GM19023 (cell line): Measurements from ENCODE around the gene POLR2E.
A peak's percentile ranks its signal among the peaks of the same experiment; 100 is the strongest.
"Not testable (repeated sequence)": the region's sequence is repeated elsewhere in the genome, so short reads cannot be mapped to it uniquely, and the experiment has no call there.

Experiments
- ATAC-seq: cut with Tn5 transposase; IDR thresholded peaks from one replicate; pipeline ENCODE4 v1.9.1; 2021; ENCODE audit warnings: mild to moderate bottlenecking, moderate library complexity; ENCODE audit not compliant: unreplicated experiment

POLR2E gene

DNA sequence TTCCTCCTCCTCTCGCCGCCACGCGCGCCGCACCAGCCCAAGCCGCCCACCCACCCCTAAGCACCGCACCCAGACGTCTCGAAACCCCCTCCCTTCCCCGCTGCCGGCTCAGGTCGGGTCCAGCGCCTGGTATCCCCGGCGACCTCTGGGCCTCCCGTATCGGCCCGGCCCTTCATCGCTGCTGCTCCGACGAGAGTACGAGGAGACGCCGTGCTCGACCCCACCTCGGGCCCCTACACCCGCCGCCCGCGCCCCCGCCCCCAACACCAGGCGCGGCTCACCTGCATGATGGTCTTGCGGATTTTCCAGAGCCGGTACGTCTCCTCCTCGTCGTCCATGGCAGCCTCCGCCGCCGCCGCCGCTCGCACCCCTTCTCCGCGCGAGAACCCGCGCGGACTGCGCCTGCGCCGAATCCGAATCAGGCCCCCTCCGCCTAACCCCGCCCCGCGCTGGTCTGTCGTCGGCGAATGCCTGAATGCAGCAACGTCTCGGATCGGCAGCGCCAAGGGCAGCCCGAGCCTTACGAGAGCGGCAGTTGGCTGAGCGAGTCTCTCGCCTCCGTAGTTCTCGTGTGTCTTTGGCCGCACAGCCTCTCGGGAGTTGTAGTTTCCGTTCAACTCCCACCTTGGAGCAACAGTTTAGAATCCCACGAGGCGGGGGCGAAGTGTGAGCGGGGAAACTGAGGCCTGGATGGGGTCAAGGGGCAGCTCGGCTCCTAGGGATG lies at the start of gene POLR2E:
TSS of gene POLR2E (minus strand) at position 398 of the 724 bp plus-strand sequence. CDS start at position 338, 60 bp downstream.
- ATAC-seq = peak; percentile 79

DNA sequence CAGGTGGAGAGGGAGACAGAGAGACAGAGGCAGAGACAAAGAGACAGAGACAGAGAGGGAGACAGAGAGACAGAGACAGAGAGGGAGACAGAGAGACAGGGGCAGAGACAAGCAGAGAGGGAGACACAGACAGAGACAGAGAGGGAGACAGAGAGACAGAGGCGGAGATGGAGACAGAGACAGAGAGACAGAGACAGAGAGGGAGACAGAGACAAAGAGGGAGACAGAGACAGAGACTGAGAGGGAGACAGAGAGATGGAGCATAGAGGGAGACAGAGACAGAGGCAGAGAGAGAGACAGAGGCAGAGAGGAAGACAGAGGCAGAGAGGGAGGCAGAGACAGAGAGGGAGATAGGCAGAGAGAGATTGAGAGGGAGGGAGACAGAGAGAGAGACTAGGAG lies 49.6 kb upstream of the POLR2E start:
- no peak for ATAC-seq

DNA sequence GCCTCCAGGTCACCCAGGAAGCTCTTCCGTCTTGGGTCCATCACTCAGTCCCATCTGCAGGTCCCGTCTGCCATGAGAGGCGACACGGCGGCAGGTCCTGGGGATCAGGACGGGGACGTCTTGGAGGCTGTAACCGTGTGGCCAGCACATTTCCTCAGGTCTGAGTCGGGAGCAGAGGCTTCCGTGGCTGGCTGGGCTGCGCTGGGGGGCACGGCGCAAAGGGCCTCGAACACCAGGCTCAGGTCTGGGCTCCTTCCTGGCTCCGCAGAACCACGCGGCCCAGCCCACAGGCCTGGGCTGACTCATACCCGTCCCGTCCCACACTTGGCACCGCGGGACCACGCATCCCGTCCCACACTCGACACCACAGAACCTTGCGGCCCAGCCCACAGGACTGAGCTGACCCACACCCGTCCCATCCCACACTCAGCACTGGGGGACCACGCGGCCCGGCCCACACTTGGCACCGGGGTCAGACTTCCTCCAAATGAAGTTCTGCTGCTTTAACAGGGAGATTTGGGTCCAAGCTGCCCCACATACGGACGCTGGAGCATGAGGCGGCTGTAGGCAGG lies 48.7 kb upstream of the POLR2E start:
- no peak for ATAC-seq

DNA sequence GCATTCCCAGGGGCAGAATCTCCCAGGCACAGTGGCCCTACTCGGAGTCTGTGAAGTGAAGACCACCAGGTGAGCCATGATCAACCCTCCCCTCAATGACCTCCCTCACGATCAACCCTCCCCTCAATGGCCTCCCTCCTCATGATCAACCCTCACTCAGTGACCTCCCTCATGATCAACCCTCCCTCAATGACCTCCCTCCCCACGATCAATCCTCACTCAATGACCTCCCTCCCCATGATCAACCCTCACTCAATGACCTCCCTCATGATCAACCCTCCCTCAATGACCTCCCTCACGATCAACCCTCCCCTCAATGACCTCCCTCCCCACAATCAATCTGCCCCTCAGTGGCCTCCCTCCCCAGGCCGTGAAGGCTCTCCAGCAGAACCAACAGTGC lies 46.8 kb upstream of the POLR2E start:
- no peak for ATAC-seq

DNA sequence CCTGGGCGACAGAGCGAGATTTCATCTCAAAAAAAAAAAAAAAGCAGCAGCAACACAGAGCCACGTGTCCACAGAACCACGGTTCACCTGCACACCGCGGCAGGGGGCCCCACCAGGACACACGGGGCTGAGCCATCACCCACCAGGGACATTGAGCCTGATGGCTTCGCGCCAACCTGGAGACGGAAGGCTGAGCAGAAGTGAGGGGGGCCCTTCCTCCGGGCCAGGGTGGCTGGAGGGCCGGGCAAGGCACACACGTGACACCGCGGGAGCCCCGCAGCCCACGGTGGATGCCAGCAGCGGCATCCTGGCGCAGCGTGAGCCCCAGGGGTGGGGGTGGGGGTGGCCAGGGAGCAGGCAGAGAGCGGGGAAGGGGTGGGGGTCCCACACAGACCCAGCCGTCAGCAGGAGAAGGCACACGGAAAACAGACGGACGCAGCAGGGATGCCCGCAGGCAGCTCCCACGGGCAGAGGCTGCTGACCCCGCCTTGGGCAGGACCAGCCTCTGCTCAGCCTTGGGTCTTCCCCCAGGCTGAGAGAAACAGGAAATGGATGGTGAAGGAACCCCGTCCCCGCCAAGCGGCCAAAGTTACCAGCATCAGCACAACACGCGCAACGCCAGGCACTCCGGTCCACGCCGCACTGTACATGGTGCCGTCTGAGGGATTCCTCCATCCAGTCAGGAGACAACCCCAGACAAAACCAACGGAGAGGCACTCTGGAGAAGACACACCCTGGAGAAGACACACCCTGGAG lies 45.3 kb upstream of the POLR2E start:
- no peak for ATAC-seq

DNA sequence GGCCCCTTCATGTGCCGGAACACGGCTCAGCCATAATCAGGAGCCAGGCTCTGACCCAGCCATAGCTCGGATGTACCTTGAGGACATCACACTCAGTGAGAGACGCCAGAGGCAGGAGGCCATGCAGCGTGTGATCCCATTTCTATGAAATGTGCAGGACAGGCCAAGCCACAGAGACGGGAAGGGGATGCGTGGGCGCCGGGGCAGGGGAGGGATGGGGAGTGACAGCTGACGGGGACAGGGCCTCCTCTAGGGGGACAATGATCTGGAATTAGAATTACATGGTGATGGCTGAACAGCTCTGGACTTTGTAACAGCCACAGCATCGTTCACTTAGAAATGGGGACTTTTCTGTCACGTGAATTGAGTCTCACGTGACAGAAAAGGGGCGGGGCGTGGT lies 44.0 kb upstream of the POLR2E start:
- ATAC-seq = no peak

DNA sequence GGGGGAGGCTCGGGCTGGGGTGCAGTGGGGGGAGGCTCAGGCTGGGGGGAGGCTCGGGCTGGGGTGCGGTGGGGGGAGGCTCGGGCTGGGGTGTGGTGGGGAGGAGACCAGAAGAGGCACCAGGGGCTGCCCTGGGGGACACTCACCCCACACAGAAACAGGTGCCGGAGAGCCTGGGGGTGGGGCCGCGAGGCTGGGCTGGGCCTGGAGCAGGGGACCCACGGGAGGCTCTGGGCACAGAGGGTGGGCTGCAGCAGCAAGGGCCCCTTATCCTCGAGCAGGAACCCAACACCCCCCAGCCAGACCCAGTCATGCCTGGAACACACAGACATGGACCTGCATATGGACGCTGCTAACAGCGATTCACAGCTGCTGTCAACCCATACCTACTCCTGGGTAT lies 42.9 kb upstream of the POLR2E start:
- ATAC-seq = no peak

DNA sequence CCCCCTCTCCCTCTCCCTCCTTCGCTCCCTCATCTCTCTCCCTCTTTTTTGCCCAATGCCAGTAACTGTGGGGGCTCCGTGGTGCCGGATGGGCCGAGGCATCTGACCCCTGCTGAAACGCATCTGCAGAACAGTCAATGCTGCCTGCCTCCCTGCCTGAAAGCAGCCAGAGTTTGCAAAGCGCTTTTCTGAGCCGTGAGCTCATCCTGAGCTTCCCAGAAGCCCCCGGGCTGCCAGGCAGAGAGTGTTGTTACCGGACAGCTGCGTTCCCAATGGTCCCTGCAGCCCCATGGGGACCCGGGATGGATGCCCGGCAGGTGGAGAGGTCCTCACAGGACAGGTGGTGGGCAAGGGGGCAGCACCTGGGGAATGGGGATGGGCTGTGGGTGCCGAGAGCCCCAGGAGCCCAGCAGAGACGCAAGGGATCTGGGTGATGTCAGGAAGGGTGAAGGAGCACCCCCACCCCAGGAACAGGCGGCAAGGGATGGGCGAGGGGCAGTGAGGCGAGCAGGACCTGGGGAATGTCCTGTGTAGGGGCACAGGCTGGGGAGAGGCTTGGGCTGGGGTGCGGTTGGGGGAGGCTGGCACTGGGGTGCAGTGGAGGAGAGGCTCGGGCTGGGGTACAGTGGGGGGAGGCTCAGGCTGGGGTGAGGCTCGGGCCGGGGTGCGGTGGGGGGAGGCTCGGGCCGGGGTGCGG lies 41.6 kb upstream of the POLR2E start:
- ATAC-seq = no peak

DNA sequence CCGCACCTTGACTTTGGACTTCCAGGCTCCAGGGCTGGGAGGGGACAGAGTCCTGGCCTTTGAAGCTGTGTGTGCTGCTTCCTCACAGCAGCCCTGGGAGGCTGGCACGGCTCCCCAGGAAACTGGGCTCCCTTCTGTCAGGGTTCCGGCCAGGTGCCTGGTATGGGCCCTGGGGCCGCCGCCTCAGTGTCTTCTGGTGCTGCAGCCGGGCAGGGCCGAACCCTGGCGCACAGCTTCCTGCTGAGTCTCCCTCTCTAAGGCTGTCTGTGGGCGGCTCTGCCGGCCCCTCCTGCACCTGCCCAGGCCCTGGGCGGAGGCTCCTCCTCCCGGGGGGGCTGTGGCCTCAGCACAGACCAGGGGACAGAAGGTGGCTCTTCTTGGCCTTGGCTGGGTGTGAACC lies 41.0 kb upstream of the POLR2E start:
- no peak for ATAC-seq

DNA sequence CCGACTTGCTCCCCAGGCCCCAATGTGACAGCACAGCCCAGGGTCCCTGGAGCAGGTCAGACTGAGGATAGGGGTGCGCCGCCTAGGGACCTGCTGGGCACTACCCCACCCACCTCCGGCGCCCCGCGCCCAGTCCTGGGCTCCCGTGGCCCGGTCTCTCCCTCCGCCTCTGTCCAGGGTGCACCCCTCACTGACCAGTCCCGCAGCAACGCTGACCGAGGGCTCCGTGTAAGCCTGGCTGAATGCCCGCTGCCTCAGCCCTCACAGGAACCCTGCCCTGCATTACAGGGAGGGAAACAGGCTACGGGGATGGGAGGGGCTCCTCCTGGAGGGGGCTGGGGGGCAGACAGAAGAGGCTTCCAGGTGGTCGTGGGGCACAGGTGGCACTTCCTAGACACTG lies 40.3 kb upstream of the POLR2E start:
- ATAC-seq = no peak

DNA sequence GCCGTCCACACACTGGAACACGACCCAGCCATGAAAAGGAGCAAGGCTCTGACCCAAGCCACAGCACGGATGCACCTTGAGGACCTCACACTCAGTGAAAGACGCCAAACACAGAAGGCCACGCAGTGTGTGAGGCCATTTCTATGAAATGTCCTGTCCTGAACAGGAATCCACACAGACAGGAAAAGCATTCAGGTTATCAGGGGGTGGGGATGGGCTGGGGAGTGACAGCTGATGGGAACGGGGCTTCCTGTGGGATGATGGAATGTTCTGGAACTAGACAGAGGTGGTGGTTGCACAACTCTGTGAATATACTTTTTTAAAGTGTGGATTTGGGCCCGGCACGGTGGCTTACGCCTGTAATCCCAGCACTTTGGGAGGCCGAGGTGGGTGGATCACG lies 39.3 kb upstream of the POLR2E start:
- ATAC-seq = no peak

DNA sequence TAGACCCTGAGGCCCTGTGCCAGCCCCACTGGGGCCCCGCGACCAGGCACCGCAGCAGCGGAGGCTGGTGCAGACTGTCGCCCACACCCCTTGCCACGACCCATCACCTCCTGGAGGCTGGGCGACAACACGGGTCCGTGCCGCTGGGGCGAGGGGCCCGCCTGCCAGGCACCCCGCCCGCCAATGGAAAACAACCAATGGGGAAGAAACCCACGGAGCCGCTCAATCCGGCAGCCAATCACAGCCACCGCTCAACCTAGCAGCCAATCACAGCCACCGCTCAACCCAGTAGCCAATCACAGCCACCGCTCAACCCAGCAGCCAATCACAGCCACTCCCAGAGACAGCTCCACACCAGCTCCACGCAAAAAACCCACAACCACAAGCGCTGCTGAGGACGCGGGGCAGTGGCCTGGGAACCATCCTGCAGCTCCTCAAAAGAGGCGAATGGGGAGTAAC lies 38.3 kb upstream of the POLR2E start:
- ATAC-seq = peak; percentile 62

DNA sequence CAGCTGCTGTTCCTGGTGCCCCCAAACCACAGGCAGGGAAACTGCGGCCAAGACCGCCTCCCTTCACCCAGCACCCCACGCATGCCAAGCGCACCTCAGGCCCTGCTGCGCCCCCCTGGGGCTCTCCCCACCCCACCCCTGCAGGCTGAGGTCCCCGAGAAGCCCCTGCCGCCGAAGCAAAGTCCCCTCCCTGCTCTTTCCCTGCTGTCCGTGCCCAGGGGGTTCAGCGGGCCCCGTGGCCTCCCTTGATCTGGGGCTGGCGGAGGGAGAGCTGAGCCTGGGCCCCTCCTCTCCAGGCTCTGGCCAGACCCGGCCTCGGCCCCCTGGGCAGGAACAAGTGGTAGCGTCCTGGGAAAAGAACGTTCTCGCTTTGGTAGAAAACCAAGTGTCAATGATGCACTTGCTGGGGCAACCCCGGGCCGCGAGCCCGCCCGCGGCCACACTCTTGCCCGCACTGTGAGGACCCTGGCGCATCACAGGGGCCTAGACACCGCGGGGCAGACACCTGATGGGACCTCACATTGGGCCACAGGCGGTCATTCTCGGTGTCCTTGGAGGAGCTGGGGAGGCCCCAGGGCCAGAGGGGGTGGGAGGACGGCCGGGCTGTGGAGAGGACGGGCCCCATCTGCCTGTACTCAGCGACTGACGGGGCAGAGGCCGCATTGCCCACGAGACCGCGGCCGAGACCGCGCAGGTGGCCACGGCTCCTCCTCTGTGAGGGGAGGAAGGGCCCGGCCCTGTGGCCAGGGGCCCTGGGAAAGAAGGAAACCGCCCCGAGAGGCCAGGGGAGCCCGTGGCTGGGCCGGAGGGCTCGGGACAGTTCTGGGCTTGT lies 37.6 kb upstream of the POLR2E start:
- ATAC-seq = no peak

DNA sequence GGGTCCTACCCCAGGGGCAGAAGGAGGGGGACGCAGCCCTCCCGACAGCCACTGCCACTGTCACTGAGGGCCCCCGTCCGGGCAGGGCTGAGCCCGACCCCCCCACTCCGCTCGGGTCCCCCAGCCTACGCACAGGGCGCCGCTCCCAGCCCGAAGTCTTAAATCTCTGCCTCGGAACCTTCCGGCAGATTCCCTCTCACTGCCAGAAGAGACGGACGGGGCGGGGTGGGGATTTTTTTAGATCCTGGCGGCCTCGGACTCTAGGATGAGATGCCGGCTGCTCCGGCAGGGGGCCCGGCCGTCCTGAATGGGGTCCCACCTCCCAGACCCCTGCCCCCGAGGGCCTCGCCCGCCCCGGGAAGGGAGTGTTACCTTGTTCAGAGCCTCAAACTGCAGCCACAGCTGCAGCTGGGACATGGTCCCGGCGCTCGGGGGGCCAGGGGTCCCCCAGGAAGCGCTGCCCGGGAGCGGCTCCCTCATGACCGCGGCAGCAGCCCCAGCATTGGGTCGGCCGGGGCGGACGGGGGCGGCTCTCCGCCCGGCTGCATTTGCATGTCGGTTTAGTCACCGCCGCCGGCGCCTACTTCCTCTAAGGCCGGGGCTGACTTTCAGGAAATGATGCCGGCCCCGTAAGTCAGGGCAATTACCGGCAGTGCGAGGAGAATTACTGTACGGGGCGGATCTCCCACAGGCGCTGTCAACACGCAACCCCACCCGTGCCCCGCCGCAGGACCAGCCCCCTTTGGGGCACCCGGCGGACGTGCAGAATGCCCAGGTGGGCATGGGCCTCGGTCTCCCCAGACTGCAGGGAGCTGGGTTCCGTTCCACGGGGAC lies 36.8 kb upstream of the POLR2E start:
- peak; percentile 33 for ATAC-seq

DNA sequence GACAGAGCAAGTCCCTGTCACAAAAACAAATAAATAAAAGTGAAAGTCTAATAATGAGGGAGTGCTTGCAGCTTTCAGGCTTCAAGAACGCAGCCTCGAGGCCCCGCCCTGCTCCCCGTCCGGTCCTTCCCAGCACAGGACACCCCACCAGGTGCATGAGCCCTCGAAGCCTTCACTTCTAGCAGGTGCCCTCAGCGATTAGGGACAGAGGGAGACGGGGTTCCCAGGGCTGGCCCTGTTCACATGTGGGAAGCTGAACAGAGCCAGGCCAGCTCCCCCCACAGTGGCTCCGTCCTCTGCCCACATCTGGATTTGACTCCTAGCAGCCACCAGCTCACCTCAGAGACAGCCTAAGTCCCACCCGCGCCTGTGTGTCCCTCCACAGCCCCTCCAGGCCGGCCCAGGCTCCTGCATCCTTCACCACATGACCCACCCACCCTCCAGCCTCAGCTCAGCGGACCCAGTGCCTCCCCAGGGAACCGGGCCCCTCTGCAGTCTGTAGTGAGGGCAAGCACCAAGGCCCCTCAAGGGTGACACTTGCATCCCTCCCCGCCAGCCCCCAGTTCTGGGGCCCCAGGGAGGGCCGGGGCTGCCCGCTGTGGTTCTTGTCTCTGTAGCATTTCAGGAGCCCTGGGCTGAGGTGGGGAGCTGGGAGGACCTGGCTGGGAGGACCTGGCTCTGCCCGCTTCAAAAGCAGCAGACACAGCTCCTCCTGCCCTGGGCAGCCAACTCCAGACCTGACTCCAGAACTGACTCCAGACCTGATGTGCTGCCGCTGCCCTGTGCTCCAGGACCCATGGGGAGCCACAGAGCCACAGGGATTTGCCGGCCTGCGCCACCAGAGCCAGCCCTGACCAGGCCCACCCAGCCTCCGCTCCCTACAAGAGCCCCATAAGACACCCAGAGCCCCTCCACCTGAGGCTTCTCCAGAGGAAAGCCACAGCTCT lies 35.9 kb upstream of the POLR2E start:
- no peak for ATAC-seq

DNA sequence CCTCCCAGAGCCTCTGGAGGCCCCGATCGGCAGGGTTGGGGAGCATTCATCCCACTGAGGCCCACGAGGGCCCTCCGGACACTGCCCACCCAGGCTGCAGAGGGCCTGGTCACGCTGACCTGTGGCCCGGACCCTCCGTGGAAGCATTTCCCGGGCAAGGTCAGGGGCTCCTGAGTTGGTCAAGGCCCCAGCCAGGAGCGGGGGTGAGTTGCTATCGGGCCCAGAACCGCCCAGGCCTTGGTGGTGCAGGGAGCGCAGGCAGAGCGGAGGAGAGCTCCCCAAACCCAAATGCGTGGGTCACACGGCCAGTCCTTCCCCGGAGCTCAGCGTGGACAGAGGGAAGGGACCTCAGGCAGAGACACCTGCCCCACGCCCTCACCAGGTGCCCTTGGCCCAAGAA lies 34.4 kb upstream of the POLR2E start:
- no peak for ATAC-seq

DNA sequence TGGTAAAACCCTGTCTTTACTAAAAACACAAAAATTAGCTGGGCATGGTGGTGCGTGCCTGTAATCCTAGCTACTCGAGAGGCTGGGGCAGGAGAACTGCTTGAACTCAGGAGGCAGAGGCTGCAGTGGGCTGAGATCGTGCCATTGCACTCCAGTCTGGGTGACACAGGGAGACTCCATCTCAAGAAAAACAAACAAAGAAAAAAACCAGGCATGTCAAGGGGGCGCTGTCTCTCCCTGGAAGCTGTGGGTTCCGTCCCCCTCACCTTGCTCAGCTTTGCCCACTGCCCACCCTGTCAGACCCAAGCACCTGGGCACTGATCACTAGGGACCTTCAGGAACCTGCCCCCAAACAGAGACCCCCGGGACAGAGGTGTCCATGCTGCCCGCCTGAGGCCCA lies 33.9 kb upstream of the POLR2E start:
- ATAC-seq = not testable (repeated sequence)

DNA sequence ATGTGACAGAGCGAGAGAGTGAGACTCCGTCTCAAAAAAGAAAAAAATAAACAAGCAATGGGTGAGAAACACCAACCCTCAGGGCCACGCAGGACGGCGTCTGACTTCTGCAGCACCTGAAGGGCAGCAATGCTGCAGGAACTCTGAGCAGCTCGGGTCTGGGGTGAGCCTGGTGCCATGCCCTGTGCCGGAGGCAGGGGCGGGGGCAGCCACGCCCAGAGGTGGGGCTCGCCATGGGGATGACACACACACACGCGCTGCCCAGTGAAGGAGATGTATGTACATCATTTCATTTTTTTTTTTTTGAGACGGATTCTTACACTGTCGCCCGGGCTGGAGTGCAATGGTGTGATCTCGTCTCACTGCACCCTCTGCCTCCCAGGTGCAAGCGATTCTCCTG lies 32.9 kb upstream of the POLR2E start:
- ATAC-seq = no peak
